Stimulated activated CD8-positive, alpha-beta memory T cell treated with anti-CD3 and anti-CD28 coated beads, Interleukin-12 subunit alpha, Interleukin-12 subunit beta, amount 100 ng/mL, for 4 hours (primary cell): ENCODE results near the gene TGFB2.

Source experiments
- DNase-seq: peaks from one replicate; pipeline ENCODE4 v3.0.0-alpha.2; 2020; ENCODE audit warnings: low read depth

Gene TGFB2

DNA sequence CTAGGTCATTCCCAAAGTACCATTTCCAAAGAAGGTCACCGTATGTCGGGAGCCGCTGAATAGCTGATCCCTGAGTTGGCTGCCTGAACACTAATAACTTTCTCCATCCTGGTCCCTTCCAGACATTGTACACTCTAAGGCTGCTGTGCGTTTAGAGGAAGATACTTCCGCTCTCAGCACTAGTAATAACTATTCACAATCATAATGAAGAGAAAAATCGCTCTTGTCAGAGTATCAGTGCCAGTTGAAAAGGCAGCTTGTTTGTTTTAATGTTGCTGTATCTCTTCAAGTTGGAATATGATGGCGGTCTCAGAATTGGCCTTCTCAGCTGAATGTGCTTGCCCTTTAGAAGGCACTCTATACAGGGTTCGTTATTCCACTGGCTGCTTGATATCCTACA lies 43.5 kb downstream of the TGFB2 start:
- no peak for DNase-seq

DNA sequence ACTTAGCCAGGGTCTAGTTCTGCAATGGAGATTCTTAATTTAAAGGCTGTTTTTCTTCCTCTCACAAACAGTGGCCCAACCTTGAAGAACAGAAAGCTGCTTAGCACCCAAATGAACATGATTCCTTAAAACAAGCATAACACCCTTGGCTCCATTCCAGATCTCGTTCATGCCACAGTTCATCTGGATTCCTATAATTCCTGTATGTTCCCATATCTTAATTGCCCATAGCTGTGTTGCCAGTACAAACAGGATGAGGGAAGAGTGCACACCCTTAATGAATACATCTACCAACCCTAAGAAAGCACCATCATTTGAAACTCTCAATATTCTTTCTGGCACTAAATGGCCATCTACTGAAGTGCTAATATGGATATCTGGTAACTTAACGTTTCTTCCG lies 45.5 kb downstream of the TGFB2 start:
- no peak for DNase-seq

DNA sequence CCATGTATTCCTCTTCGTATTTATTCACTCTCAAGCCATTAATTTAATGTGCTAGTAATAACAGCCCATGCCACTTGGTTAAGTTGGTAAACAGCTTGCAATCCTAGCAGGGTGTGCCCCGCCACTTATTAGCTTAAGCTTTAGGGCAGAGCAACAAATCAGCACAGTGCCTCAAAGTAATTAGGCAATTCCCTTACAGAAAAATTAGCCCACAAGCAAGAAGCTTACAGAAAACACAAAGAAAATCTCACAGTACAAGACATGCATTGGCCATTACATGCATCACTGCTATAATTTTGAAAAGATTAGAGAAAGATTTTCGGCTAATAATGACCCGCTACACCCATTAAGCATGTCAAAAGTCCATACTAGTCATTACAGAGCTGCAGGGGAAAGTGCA lies 47.6 kb downstream of the TGFB2 start:
- no peak for DNase-seq

DNA sequence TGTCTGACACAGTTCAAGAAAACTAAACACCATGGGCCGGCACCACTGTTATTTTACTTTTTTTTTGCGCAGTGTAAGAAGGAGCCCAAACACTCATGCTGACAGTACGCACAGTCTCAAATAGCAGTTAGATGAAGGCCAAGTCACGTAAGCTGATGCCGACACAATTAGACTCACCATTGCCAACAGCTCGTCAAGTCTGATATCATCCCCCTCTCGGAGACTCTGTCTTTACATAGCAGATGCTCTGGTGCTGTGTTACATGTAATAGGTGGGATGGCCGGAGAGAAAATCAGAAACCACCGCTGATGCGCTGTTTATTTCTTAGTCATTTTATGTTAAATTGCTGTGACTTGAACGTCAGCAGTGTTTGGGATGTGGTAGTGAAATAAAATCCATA lies 49.3 kb downstream of the TGFB2 start:
- no peak for DNase-seq

DNA sequence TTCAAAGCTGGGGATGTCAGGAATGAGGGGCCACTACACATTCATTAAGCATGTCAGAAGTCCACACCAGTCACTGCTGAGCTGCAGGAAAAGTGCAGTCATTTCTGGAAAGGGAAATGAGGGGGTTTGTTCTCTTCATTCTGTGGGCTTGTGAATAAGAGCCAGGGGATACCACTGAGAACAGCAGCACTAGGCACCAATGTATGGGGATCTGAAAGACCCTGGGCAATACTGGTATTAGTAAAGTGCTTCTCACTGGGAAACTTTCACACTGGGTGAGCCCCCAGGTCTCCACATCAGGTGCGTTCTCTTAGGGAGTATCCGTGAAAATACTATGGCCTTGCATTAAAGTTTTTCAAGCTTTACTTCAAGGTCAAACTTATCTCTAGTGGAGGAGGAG lies 49.9 kb downstream of the TGFB2 start:
- DNase-seq: no peak

DNA sequence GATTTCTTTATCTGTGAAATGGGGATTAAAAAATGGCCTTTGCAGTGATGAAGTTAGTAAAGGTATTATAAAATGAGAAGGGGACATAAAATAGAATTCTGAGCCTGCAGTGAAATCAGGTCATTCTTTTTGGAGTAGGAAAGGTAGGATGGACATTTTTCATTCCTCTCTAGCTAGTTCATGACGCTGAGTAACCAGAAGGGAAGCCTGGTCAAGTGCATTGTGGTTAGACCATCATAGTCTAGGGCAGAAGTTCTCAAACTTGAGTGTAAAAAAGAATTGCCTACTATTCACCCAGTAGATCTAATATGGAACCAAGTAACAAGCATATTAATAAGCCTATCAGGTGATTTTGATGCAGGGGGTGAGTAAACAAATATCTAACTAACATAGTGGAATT lies 50.8 kb downstream of the TGFB2 start:
- DNase-seq: no peak

DNA sequence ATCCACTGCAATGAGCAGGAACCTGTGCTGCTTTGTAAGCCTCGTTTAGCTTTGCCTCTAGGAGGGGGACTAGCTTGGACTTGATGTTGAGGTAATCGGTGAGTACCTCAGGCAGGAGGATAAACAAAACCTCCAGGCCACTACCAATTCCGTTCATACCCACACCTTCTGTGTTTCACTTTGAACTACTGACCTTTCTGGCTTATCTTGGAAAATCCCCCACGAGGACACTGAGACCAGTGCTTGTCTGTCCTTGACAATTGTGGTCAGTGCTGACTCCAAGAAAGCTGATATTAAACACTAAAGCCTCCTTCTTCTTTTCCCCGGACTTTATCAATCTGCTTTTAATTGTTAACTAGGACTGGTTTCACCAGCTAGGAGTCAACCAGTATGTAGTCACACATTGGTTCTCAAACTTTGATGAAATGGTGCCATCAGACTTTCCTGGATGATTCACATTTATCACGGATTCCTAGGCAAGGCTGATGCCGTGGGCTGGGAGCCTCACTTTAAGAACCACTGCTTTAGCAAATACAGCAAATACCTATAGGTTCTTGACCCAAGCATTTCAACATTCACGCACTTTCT lies 52.7 kb downstream of the TGFB2 start:
- DNase-seq: no peak

DNA sequence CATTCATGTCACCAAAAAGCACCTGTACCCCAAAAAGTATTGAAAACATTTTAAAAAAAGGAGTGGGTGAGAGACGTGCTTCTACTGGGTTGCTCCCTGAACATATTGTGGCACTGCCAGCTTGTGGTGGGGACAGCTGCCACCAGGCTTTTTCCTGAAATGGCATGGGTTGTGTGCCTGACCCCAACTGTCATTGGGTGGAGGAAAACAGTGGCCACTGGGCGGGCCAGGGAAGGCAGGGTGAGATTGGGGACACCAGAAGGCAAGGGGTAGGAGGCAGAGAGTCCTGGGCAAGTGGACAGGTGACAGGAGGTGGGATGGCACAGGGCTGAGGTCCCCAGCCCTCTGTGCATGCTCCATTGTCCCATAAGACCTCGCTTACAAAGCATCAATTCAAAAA lies 55.5 kb downstream of the TGFB2 start:
- DNase-seq: no peak

DNA sequence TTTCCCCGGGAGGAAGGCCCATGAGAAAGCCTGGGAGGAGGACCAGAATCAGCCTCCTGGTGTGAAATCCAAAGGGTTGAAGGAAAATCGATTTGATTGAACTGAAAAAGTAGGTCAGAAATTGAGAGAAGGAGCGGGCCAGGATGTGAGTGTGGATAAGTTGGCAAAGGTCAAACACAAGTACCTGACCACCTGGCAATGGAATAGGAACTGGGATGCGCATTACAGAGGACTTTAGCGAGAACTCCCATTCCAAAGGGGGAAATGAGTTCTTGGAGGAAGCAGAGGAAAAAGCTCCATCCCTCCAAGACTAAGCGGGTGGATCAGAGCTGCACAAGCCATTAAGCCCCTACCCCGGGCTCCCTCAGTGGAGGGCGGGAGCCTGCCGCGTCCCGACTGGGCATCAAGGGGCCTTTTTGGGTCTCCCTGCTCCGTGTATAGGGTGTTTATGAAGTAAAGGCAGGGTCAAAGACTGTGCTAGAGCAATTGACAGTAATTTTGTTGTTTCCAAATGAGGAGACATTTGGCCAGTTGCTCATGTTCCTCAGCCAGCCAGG lies 56.4 kb downstream of the TGFB2 start:
- no peak for DNase-seq

DNA sequence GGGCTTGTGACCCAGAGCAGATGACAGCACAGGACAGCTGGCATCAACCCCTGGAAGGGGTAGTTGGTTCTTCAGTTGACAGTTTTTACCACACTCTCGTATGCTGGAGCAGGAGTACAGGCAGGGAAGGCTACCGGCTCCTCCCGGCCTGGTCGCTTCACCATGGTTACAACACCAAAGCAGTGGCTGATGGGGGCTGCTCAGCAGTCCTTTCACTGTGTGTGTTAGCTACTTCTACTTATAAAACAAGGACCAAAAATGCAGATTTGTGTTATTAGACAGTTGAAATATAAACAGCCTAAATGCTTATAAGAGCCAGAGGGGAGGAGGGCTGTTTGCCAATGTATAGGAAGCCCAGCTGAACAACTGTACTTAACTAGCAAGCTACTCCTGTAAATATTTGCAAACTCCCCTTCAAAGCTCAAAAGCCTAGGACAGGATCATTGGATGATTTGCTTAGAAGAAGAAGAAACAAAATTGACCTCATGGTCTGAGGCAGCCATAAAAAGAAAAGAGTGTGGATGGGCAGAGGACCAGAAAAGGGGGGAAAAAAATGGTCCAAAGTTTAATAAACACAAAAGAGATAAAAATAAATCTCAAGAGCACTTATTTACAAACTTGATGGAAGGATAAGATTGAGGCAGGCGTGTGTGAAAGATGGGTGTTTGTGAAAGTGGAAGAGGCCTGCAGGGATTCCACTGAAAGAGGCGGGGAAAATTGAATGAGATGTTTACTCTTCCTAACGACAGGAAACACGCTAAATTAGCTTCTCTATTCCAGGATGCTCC lies 57.1 kb downstream of the TGFB2 start:
- no peak for DNase-seq

DNA sequence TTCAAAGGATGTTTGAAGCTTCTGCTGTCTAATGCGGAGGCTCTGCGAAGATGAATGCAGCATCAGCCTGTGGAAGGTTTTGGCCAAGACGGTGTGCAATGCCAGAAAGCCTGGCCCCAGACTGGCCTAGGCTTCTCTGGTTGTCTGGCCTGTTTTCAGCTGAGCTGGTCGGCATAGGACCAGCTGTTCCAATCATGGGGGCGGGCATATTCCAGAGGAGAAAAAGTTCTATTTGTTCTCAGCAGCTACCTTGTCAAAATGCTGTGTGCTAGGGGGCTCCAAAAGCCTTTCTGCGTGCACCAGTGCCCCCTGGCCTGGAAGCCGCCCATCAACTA lies 57.6 kb downstream of the TGFB2 start:
- DNase-seq: no peak

DNA sequence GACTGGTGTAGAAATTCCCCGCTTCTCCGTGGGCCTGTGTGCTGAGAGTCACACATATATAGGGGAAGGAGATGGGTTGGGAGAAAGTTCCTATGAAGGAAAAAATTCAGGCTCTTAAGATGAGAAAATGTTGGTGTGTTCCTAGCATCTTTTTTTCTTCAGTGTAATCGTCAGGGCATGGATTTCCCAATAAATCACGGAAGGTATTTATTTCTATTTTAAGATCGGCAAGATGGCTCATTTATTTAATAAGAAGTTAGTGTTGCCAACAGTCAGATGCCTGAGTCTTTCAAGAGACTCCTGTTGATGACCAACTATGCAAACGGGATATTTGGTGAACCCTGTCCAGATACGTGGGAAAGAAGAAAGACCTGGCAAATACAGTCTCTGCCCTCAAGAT lies 58.2 kb downstream of the TGFB2 start:
- DNase-seq: no peak

DNA sequence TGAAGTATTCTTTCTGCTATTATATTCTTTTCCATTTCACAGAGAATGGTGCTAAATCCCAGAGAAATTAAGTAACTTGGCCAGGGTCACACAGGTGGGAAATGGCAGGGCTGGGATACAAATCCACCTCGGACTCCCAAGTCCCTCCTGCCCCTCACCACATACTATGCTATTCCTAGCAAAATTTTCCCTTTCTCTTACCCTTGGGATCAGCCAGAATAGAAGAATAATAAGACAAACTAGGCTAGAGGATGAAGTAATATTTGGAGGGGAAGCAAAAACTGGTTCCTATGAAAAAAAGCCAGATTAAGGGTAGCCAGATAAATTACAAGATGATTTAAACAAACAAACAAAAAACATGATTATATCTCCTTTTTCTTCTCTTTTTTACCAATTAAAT lies 62.5 kb downstream of the TGFB2 start:
- no peak for DNase-seq

DNA sequence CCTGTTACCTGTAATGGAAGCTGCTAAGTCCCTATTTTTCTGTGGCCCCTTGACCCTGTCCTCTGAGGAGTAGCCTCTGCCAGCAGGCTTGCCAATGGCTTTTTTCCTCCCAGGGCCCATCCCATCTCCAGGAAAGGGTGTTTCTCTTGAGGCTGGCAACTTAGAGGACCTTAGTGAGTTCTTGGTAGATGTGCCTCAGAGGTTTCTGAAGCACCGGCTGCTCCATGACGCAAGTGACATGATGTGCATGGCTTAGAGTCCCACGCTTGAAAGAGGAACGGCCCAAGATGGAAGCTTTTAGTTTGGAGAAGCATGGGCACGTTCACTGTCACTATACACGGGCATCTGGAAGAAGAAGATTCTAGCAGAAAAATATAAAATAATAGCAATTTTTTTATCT lies 63.0 kb downstream of the TGFB2 start:
- DNase-seq: no peak

DNA sequence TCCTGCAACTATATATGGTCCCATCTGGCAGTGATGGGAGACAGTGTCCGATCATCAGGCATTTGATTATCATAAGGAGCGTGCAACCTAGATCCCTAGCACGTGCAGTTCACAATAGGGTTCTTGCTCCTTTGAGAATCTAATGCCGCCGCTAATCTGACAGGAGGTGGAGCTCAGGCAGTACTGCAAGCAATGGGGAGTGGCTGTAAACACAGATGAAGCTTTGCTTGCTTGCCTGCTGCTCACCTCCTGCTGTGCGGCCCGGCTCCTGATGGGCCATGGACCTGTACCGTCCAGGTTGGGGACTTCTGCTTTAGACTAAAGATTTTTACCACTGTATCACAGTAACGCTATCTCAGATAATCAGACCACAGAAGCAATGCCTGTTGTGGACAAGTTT lies 63.8 kb downstream of the TGFB2 start:
- no peak for DNase-seq

DNA sequence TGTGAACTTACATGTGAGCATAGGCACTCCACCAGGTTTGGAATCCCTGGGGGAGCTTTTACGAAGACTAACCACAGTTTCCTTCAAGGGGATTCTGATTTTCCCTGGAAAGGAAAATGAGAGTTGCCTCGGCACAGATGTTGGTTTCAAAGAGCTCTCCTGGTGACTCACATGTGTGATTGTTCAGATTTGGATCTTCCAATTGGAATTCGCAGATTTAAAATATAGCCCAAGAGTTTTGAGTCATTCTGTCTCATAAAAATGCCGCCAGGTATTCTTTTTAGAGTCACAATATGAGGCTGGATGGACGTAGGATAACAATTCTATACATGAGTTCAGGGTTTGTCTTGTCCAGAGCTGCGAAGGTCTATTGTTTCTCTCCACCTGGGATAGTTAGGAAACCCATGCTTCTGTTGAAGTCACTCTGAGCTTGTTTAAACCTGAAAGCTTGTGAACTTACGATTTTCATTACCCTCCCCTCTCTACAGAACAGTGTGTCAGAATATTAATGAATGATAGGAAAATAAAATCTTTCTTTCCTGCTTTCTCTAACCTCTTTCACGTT lies 64.9 kb downstream of the TGFB2 start:
- DNase-seq: no peak

DNA sequence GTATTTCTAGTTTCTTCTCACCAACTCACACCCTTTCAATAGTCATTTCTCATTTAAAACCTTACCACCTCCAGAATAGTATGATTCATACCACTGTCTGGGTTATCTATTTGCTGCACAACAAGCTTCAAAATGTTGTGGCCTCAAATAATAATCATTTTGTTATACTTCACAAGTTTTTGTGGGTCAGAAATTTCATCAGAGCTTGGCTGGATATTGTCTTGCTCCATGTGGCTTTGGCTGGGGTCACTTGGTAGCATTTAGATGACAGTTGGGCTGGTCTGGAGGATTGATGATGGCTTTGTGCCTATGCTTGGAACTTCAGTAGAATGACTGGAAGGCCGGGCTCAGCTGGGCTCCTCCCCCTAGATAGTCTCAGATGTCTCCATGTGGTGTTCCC lies 66.0 kb downstream of the TGFB2 start:
- no peak for DNase-seq

DNA sequence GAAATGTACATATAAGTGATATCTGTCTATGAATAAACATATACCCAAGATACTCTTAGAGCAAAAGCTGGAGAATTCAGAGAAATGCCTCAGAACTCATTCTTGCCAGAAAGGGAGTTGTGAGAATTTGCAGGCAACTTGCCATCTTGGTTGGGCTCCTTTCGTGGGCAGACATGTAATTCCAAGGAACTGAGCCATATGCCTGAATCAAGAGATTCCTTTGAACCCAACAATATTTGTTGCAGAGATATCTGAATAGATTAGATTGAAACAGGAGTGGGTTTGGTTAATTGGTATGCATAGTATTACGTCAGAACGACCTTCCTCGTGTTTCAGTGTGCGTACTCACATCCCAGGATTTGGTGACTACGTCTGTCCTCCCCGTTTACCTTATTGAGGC lies 67.0 kb downstream of the TGFB2 start:
- no peak for DNase-seq

DNA sequence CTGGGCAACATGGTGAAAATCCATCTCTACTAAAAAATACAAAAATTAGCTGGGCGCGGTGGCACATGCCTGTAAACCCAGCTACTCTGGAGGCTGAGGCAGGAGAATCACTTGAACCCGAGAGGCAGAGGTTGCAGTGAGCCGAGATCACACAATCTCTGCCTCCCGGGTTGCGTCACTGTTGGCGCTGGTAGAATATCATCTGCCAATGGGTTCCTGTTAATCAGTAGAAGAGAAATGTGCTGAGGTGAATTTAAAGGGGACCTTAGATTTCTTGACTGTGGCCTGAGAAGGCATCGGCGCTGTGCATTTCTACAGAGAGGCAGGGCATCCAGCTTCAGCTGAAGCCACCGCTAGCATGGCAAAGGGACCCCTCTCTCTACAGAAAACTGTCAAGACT lies 68.0 kb downstream of the TGFB2 start:
- no peak for DNase-seq

DNA sequence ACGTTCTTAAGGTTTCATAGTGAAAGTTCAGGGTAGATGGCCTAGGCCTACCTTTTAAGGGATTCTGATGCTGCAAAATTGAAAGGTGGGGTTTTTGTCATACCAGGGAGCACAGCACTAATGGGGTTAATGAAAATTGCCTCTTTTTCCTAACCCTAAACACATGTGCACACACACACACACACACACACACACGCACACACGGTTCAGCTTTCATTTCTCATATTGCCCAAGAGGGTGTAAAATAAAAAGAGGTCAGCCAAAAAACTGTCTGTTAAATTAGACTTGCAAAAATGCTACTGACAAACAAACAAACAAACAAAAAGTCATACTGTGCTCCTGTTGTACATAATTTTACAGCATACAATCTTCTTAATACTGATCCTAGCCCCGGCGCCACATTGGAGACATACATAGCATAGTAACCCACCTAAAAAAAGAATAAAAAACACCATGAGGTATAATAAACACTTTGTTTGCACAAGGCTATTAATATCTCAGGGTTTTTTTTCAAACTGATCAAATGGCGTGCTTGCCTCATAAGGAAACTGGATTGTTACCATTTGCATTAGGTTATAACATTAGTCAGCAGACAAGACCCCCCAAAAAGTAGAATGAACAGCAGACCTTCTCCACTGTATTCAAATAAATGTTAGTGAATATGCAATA lies 69.1 kb downstream of the TGFB2 start:
- DNase-seq: no peak

DNA sequence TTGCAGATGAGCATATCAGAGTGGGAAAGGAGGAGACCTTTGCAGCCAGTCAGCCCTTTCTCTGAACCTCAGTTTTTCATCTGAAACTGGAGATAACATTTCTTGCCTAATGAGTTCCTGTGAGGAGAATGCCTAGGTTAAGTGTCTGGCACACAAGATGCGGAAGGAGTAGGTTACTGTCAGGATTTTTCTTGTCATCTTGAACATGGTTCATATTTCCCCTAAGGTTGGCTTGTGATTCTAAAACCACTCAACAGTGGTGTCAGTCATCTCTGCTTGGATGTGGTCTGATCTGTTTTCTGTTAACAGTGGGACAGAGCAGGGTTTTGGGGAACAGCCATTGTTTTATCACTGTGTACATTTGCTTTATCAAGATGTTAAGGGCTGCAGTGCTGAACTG lies 70.6 kb downstream of the TGFB2 start:
- no peak for DNase-seq

DNA sequence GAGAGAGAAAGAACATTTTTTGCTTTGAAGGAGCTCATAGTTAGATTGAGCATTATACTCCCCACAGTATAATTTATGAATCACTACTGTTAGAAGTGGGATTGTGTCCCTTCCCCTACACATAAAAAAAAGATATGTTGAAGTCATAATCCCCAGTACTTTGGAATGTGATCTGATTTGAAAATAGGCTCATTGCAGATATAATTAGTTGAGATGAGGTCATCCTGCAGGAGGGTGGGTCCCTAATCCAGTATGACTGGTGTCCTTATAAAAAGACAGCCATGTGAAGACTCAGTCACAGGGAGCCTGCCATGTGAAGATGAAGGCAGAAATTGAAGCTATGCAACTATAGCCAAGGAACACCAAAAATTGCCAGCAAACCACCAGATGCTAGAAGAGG lies 76.4 kb downstream of the TGFB2 start:
- DNase-seq: no peak

DNA sequence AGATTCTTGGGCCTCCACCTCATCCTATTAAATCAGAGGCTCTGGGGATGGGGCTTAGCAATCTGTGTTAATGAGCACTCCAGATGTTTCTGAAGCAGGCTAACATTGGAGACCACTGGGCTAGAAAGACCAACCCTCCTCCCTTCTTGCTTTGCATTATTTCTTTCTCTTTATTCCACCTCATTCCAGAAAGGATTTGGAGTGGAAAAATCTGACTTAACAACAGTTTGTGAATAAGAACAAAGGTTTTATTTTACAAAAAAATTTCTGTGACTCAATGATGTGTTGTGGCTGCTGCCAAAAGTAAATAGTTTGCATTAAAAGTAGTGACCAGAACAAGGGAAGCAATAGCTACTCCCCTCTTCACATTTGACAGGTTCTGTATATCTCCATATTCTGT lies 79.4 kb downstream of the TGFB2 start:
- DNase-seq: no peak
